HG03354 (cell line): ENCODE measurements around the gene RFXAP.
"Not testable (repeated sequence)": the region's sequence is repeated elsewhere in the genome, so short reads cannot be mapped to it uniquely, and the experiment has no call there.

ENCODE experiments used
- ATAC-seq: cut with Tn5 transposase; IDR thresholded peaks from one replicate; pipeline ENCODE4 v1.9.1; 2021; ENCODE audit warnings: mild to moderate bottlenecking; ENCODE audit not compliant: unreplicated experiment, poor library complexity, severe bottlenecking

RFXAP gene

GRCh38 chr13:36818804-36819738, at the start of gene RFXAP:
RFXAP (plus strand) TSS chr13:36819222; CDS start chr13:36819358, 136 bp downstream.
- ATAC-seq: peak; percentile 86

- ATAC-seq: no peak
Observed at GRCh38 chr13:36769545-36769944, 49.5 kb upstream of the RFXAP start.

GRCh38 chr13:36770741-36771140, 48.3 kb upstream of the RFXAP start:
- ATAC-seq: no peak

DNA sequence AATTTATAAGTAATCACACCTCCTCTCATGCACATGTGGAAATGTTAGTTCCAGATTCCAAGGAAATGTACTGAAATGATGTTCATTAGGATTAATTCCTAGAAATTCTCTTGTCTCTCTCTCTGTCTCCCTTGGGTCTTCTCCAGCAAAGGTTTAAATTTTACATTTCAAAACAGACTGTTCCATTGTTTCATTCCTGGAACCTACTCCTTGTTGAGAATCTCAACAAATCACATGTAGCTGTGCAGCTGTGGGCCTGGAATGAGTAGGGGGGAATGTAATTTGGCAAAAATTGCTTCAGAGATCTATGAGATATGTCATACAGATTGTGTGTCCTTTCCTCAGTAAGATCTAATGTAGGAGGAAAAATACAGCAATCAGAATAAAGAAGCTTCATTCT, 46.2 kb upstream of the RFXAP start:
- ATAC-seq: no peak

DNA sequence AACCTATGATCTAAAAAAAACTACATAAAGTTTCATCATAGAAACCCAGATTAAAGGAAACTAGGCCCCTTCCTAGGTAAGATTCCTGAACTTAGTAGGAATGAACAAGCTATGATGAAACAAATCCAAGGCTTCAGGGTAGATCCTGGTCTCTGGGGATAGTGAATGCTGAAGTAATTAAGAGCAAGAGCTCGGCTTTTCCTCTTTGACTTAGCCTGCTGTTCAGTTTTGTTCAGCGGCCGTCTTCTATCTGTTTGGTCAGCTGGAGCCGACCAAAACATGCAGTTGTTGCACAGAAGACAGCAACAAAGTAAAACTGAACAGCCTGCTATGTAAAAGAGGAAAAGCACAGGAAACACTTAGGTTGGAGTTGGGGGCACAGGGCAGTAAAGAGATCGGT, 44.1 kb upstream of the RFXAP start:
- ATAC-seq: no peak

GRCh38 chr13:36776175-36776574, 42.8 kb upstream of the RFXAP start:
- ATAC-seq: no peak

DNA sequence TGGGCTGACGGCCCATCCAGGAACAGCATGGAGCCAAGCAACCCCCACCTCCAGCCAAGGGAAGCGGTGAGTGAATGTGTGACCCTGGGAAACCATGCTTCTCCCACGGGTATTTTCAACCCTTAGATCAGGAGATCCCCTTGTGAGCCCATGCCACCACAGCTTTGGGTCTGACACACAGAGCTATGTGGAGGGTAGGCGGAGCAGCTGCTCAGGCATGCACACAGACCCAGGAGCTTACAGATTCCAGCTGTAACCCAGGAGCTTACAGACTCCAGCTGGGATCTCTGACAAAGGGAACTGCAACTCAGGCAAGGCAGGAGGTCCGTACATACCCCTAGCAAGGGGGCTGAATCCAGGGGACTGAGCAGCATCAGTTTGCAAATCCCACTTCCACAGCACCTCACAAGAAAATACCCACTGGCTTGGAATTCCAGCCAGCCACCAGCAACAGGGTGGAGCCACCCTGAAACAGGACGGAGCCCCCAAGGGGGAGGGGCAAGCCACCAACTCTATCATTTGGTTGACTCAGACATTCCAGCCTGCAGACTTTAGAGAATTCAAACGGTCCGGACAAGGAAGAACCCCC, 40.8 kb upstream of the RFXAP start:
- no peak for ATAC-seq

GRCh38 chr13:36783890-36784289, 35.1 kb upstream of the RFXAP start:
- ATAC-seq: no peak

DNA sequence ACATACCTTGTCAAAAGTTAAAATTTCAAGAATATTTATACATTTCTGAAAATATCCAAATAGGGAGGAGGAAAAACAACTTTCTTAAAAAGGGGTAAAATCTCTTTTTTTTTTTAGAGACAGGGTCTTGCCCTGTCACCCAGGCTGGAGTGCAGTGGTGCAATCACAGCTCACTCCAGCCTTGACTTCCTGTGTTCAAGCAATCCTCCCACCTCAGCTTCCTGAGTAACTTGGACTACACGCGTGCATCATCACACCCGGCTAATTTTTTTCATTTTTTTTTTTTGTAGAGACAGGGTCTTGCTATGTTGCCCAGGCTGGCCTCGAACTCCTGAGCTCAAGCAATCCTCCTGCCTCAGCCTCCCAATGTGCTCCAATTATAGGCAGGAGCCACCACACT, 32.8 kb upstream of the RFXAP start:
- ATAC-seq: not testable (repeated sequence)

GRCh38 chr13:36787181-36787580, 31.8 kb upstream of the RFXAP start:
- ATAC-seq: no peak

DNA sequence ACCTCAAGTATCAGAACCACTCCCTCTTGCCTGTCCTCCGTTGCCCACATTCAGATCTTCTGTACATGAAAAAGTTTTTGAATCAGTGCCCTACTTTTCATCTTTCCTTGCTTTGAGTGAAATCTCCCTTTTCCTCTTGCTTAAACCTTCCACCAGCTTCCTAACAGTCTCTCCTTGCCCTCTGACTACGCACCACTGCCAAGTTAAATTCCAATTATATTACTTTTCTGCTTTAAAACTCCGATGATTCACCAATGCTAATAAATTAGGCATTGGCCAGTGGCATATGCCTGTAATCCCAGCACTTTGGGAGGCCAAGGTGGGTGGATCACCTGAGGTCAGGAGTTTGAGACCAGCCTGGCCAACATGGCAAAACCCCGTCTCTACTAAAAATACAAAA, 30.7 kb upstream of the RFXAP start:
- no peak for ATAC-seq

DNA sequence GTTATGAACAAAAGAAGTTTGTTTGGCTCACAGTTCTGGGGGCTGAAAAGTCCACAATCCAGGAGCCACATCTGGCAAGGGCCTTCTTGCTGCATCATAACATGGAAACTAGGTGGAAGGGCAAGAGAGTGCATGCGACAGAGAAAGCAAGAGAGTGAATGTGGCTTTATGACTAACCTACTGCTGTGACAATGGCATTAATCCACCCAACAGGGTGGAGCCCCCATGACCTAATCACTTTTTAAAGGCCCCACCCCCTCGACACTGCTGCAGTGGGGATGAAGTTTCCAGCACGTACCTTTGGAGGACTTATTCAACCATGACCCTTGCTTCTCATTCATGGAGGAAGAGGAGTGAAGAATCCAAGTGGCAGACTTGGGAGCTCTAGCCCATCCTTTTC, 30.0 kb upstream of the RFXAP start:
- no peak for ATAC-seq

DNA sequence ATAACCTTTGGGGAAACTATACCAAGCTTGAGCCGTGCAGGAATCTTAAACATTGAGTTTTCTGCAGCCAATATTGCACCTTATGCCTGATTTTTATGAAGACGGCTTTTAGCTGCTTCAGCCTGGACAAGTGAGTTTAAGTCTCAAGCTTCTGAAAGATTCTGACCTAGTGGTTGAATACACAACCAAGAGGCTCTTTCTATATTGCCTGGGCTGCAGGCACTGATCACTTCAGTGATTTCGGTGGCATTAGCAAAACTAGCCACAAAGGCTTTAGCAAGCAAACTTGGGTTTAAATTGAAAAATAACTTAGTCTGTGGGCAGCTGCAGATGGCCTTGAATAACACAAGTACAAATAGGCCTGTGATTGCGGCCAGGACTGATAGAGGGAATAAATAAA, 29.3 kb upstream of the RFXAP start:
- ATAC-seq: no peak

GRCh38 chr13:36794706-36795105, 24.3 kb upstream of the RFXAP start:
- ATAC-seq: no peak

GRCh38 chr13:36795463-36795862, 23.6 kb upstream of the RFXAP start:
- no peak for ATAC-seq

- ATAC-seq: no peak
Observed at GRCh38 chr13:36796052-36796451, 23.0 kb upstream of the RFXAP start.

- no peak for ATAC-seq
Observed at GRCh38 chr13:36801035-36801434, 18.0 kb upstream of the RFXAP start.

- ATAC-seq: no peak
Observed at GRCh38 chr13:36804588-36804987, 14.4 kb upstream of the RFXAP start.

DNA sequence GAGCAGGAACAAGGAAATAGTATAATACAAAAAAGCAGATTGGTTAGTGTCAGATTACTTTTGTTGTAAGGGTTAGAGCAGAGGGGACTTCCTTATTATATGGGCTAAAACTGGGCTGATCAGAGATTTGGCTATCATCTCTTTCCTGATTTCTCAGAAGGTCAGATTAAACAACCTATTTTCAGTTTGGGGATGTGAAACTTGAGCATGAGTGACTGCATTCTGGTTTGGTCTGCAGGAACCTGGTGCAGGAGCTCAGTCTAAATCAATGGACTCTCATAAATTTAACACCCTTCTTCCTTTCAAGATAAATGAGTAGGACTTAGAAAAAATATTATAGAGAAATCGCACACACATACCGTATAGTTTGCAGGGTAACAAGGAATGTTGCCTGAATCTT, 12.9 kb upstream of the RFXAP start:
- ATAC-seq: no peak

DNA sequence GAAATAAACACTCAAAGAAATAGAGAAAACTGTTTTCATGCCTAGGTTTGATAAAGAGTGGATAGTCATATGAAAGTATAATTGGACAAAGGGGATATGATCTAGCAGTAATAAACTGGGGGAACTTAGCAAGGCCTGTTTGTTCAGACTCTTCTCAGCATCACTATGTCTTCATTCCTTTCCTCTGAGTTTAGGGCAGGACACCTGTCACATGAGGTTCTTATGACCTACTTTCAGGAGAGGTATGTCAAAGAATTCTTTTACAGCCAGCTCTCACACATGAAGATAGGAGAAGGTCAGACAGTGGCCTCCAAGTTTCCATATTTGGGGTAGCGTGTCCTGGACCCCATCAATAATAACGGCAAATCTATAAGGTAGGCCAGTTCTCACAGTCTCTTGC, 11.4 kb upstream of the RFXAP start:
- no peak for ATAC-seq

DNA sequence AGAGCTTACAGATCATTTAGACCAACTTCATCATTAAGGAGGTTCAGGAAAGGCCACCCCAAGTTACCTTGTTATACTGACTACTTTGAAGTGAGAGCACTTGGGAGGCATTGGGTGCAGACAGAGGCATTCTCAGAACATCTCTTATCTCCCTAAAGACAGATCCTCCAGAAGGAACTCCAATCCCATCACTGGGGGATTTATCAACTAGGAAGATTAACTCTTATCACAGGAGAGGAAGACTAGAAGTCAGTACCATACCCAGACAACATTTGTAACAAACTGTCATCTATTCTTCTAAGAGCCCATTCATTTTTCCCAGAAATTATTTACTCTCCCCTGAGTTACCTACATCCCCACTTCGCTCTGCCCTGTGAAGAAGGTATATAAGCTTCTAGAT, 5.8 kb upstream of the RFXAP start:
- ATAC-seq: no peak
